Panc1 (cell line): Measurements from ENCODE around the gene LHX2. TPM values are rescaled to one million over a fixed set of nuclear protein-coding genes. Genes with fewer than 3 reads are reported as not detected.

ENCODE experiments used
- ATAC-seq: fragments of 200-7000 bp; cut with Tn5 transposase; 2 replicates; pipeline ENCODE4 v1.9.1; 2020; ENCODE audit warnings: mild to moderate bottlenecking, moderate library complexity
- BruUV-seq: library from RNA; stranded (reverse); fragments of 400-500 nt; replicated peaks from 2 replicates; lab custom pipeline; 2021; lab: Mats Ljungman, UMichigan
- CTCF ChIA-PET: fragments of 300-600 bp; sonication (Branson Sonifier 250); formaldehyde crosslinking; loops from one replicate; lab custom pipeline; 2022; ENCODE audit warnings: antibody characterized with exemption; lab: Charles Lee
- POLR2A ChIA-PET: fragments of 300-600 bp; sonication (Branson Sonifier 250); formaldehyde crosslinking; loops from one replicate; lab custom pipeline; 2022; ENCODE audit warnings: antibody characterized with exemption; lab: Charles Lee
- DNase-seq: peaks from one replicate; pipeline ENCODE4 v3.0.0-alpha.2; 2010; ENCODE audit warnings: low read depth, low spot score
- H3K27ac ChIP-seq: 2 replicates; pipeline ENCODE4 v1.5.1; 2011; ENCODE audit warnings: mild to moderate bottlenecking, low read length, inconsistent platforms
- H3K27me3 ChIP-seq: fragments of 200-500 bp; sonication (Bioruptor generic); 2 replicates; pipeline ENCODE4 v1.6.0; 2014; ENCODE audit warnings: low read length, inconsistent platforms; ENCODE audit not compliant: control insufficient read depth, insufficient read depth
- H3K36me3 ChIP-seq: fragments of 200-500 bp; sonication (Bioruptor generic); 2 replicates; pipeline ENCODE4 v1.5.1; 2014; ENCODE audit warnings: inconsistent platforms, mild to moderate bottlenecking, low read length, moderate library complexity; ENCODE audit not compliant: control insufficient read depth, insufficient read depth
- H3K4me1 ChIP-seq: 2 replicates; pipeline ENCODE4 v1.5.1; 2011; ENCODE audit warnings: inconsistent platforms, mild to moderate bottlenecking, low read length, moderate library complexity; ENCODE audit not compliant: control insufficient read depth, insufficient read depth
- H3K4me3 ChIP-seq, 2 experiments: 2 replicates each; pipeline ENCODE4 v1.5.1; 2011 to 2012; ENCODE audit warnings: low read depth in 2 of 2, low read length in 2 of 2, mild to moderate bottlenecking in 2 of 2, inconsistent platforms in 1 of 2, moderate library complexity in 1 of 2
- H3K9me3 ChIP-seq: fragments of 200-500 bp; sonication (Bioruptor generic); 2 replicates; pipeline ENCODE4 v1.5.1; 2014; ENCODE audit warnings: low read depth, mild to moderate bottlenecking, inconsistent platforms, low read length, moderate library complexity; ENCODE audit not compliant: control insufficient read depth, insufficient read depth
- CTCF ChIP-seq: fragments of 450-650 bp; IDR thresholded peaks from 2 replicates; pipeline ENCODE4 v1.5.1; 2017; ENCODE audit warnings: mild to moderate bottlenecking
- POLR2AphosphoS5 ChIP-seq: IDR thresholded peaks from 2 replicates; pipeline ENCODE4 v1.6.1; 2012; ENCODE audit warnings: mild to moderate bottlenecking, low read depth, low read length, moderate library complexity
- SIN3A ChIP-seq: IDR thresholded peaks from 2 replicates; pipeline ENCODE4 v1.6.1; 2012; ENCODE audit warnings: low read depth, mild to moderate bottlenecking, low read length, moderate library complexity, borderline replicate concordance; ENCODE audit not compliant: insufficient read depth
- TCF7L2 ChIP-seq: IDR thresholded peaks from 2 replicates; pipeline ENCODE4 v1.6.1; 2011; ENCODE audit warnings: mild to moderate bottlenecking, low read depth, low read length, inconsistent platforms
- in situ Hi-C: cut with HindIII; loops from 2 replicates; pipeline ENCODE4 v1.10.0; 2016; ENCODE audit warnings: low sequenced_read_pairs, low pct_unique_long_range_greater_than_20kb
- intact Hi-C: fragments of 100-400 bp; cut with micrococcal nuclease; formaldehyde crosslinking; loops from one replicate; pipeline ENCODE4 v1.10.0; 2022; ENCODE audit not compliant: unreplicated experiment
- total RNA-seq: library from RNA; stranded (reverse); gene quantifications from one replicate; pipeline ENCODE4 v1.2.1, GENCODE V29; 2021; ENCODE audit not compliant: unreplicated experiment
- TF ChIP-seq, protein P1 (sequence below), 2 experiments: IDR thresholded peaks; 2 replicates each; pipeline ENCODE4 v1.6.1; 2011 to 2012; ENCODE audit warnings: low read depth in 2 of 2, control low read depth in 1 of 2, low read length in 1 of 2, mild to moderate bottlenecking in 1 of 2, moderate library complexity in 1 of 2; ENCODE audit not compliant: insufficient read depth in 1 of 2

Gene LHX2
- total RNA-seq, 1 experiment from 2014 or later, result 0.36 TPM

GRCh38 chr9:124078641-124079040 lies 67.1 kb downstream of the LHX2 start:
- in situ Hi-C loops, result no loop called here
- ChIA-PET POLR2A (no interaction called here), CTCF (no interaction called here)
- Histone ChIP-seq H3K27ac (peak overlapping the region; percentile 44), H3K4me3 (no peak overlapping the region), H3K36me3 (no peaks in the 10 kb centered on the region), H3K4me1 (peaks cover 21% of the 10 kb centered on the region), H3K9me3 (no peaks in the 10 kb centered on the region), H3K27me3 (no peaks in the 10 kb centered on the region)
- DNase-seq (peak; percentile 57), ATAC-seq (peak; percentile 92)
- no TSS peak for BruUV-seq
- intact Hi-C loops, result no loop called here
- TF ChIP-seq SIN3A, result no peak
- TF ChIP-seq TCF7L2, result peak; percentile 66

- no peaks in the 10 kb centered on the region for H3K9me3 ChIP-seq
- no peaks in the 10 kb centered on the region for H3K27me3 ChIP-seq
- no peaks in the 10 kb centered on the region for H3K36me3 ChIP-seq
- in situ Hi-C loops, result no loop called here
- ATAC-seq (peak; percentile 81), DNase-seq (peak; percentile 25)
- ChIA-PET POLR2A (interaction anchor here (0.6 kb wide), 1 partner anchor 39 kb away, joined by 7 read pairs; no protein-coding TSS in a partner anchor), CTCF (no interaction called here)
- H3K4me1 ChIP-seq, result peaks cover 21% of the 10 kb centered on the region
- intact Hi-C loops, result no loop called here
- TF ChIP-seq CTCF, result no peak
- TF ChIP-seq POLR2AphosphoS5, result no peak
- TF ChIP-seq TCF7L2, result no peak
- TF ChIP-seq, protein P1, sequence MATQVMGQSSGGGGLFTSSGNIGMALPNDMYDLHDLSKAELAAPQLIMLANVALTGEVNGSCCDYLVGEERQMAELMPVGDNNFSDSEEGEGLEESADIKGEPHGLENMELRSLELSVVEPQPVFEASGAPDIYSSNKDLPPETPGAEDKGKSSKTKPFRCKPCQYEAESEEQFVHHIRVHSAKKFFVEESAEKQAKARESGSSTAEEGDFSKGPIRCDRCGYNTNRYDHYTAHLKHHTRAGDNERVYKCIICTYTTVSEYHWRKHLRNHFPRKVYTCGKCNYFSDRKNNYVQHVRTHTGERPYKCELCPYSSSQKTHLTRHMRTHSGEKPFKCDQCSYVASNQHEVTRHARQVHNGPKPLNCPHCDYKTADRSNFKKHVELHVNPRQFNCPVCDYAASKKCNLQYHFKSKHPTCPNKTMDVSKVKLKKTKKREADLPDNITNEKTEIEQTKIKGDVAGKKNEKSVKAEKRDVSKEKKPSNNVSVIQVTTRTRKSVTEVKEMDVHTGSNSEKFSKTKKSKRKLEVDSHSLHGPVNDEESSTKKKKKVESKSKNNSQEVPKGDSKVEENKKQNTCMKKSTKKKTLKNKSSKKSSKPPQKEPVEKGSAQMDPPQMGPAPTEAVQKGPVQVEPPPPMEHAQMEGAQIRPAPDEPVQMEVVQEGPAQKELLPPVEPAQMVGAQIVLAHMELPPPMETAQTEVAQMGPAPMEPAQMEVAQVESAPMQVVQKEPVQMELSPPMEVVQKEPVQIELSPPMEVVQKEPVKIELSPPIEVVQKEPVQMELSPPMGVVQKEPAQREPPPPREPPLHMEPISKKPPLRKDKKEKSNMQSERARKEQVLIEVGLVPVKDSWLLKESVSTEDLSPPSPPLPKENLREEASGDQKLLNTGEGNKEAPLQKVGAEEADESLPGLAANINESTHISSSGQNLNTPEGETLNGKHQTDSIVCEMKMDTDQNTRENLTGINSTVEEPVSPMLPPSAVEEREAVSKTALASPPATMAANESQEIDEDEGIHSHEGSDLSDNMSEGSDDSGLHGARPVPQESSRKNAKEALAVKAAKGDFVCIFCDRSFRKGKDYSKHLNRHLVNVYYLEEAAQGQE (IDR thresholded peaks at IDR 0.05; ENCODE audit: insufficient read depth in 1 of 2, low read depth in 2 of 2, low read length in 1 of 2), result no peak
- BruUV-seq, result no TSS peak
- no peak overlapping the region for H3K4me3 ChIP-seq
- peak overlapping the region; percentile 44; the same call in 1 of the 2 replicates for H3K27ac ChIP-seq
Observed at GRCh38 chr9:124079176-124079925, 67.8 kb downstream of the LHX2 start.

DNA sequence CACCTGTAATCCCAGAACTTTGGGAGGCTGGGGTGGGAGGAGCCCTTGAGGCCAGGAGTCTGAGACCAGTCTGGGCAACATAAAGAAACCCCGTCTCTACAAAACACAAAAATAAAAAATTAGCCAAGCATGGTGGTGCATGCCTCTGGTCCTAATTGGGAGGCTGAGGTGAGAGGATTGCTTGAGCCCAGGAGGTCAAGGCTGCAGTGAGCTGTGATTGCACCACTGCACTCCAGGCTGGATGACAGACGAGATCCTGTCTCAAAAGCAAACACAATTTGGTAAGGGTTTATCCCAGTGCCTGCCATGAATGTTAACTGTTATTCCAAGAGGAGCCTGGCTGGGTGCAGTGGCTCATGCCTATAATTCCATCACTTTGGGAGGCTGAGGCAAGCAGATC lies 71.1 kb downstream of the LHX2 start:
- in situ Hi-C loops, result no loop called here
- intact Hi-C loops, result no loop called here
- no peak for DNase-seq
- ATAC-seq, result no peak
- ChIA-PET POLR2A (no interaction called here), CTCF (no interaction called here)
- no peak overlapping the region for H3K4me3 ChIP-seq
- H3K27ac ChIP-seq, result no peak overlapping the region
- no peaks in the 10 kb centered on the region for H3K27me3 ChIP-seq
- BruUV-seq, result no TSS peak
- H3K9me3 ChIP-seq, result no peaks in the 10 kb centered on the region
- TF ChIP-seq, protein P1 (IDR thresholded peaks at IDR 0.05; ENCODE audit: insufficient read depth in 1 of 2, low read depth in 2 of 2, low read length in 1 of 2), result no peak
- no peak for TF ChIP-seq CTCF
- TF ChIP-seq POLR2AphosphoS5, result no peak
- TF ChIP-seq SIN3A, result no peak
- TF ChIP-seq TCF7L2, result no peak
- H3K4me1 ChIP-seq, result peaks cover 19% of the 10 kb centered on the region
- H3K36me3 ChIP-seq, result no peaks in the 10 kb centered on the region
